ENCODE results near the gene ZNF77.
"Not testable (repeated sequence)": the region's sequence is repeated elsewhere in the genome, so short reads cannot be mapped to it uniquely, and the experiment has no call there.

ZNF77 gene

GRCh38 chr19:2970201-2970835 lies 25.5 kb upstream of the ZNF77 start:
- DNase-seq (ENCODE audit: low spot score) = no peak

GRCh38 chr19:2969104-2969504 lies 24.3 kb upstream of the ZNF77 start:
- no peak for DNase-seq (ENCODE audit: low spot score)

GRCh38 chr19:2967972-2968371 lies 23.2 kb upstream of the ZNF77 start:
- no peak for DNase-seq (ENCODE audit: low spot score)

- DNase-seq (ENCODE audit: low spot score) = no peak
These were observed 20.1 kb upstream of the ZNF77 start for GRCh38 chr19:2964874-2965273.

GRCh38 chr19:2963631-2964030 lies 18.9 kb upstream of the ZNF77 start:
- not testable (repeated sequence) for DNase-seq (ENCODE audit: low spot score)

GRCh38 chr19:2963122-2963521 lies 18.4 kb upstream of the ZNF77 start:
- no peak for DNase-seq (ENCODE audit: low spot score)

GRCh38 chr19:2962018-2962670 lies 17.4 kb upstream of the ZNF77 start:
- DNase-seq (ENCODE audit: low spot score) = peak; percentile 79

GRCh38 chr19:2960120-2960519 lies 15.3 kb upstream of the ZNF77 start:
- DNase-seq (ENCODE audit: low spot score) = no peak

- no peak for DNase-seq (ENCODE audit: low spot score)
These were observed 12.4 kb upstream of the ZNF77 start for GRCh38 chr19:2957160-2957559.

GRCh38 chr19:2952953-2953481 lies 8.2 kb upstream of the ZNF77 start:
- no peak for DNase-seq (ENCODE audit: low spot score)

- peak; percentile 99 for DNase-seq (ENCODE audit: low spot score)
These were observed 5.7 kb upstream of the ZNF77 start for GRCh38 chr19:2950286-2951124.

- DNase-seq (ENCODE audit: low spot score) = peak; percentile 73
These were observed 5.1 kb upstream of the ZNF77 start for GRCh38 chr19:2949939-2950285.

- no peak for DNase-seq (ENCODE audit: low spot score)
These were observed 909 bp upstream of the ZNF77 start for GRCh38 chr19:2945575-2946184.

GRCh38 chr19:2944403-2944774 lies 382 bp downstream of the ZNF77 start:
- DNase-seq (ENCODE audit: low spot score) = no peak

GRCh38 chr19:2942928-2943640 lies 1.7 kb downstream of the ZNF77 start:
- DNase-seq (ENCODE audit: low spot score) = no peak

GRCh38 chr19:2935863-2936262 lies 8.9 kb downstream of the ZNF77 start:
- not testable (repeated sequence) for DNase-seq (ENCODE audit: low spot score)

GRCh38 chr19:2933490-2933910 lies 11.3 kb downstream of the ZNF77 start:
- no peak for DNase-seq (ENCODE audit: low spot score)

GRCh38 chr19:2927032-2927430 lies 17.7 kb downstream of the ZNF77 start:
- no peak for DNase-seq (ENCODE audit: low spot score)

GRCh38 chr19:2926341-2927031 lies 18.3 kb downstream of the ZNF77 start:
- no peak for DNase-seq (ENCODE audit: low spot score)

- no peak for DNase-seq (ENCODE audit: low spot score)
These were observed 21.3 kb downstream of the ZNF77 start for GRCh38 chr19:2923510-2923909.

GRCh38 chr19:2922987-2923386 lies 21.8 kb downstream of the ZNF77 start:
- DNase-seq (ENCODE audit: low spot score) = peak; percentile 27

Data from RKO (cell line).